ENCODE results near the gene TRIM58. TPM values are rescaled to one million over a fixed set of nuclear protein-coding genes. Genes with fewer than 3 reads are reported as not detected.

The TRIM58 gene
- total and polyA plus RNA-seq, 9 donors, result 0.13 to 3.2 (median 0.35) TPM

DNA sequence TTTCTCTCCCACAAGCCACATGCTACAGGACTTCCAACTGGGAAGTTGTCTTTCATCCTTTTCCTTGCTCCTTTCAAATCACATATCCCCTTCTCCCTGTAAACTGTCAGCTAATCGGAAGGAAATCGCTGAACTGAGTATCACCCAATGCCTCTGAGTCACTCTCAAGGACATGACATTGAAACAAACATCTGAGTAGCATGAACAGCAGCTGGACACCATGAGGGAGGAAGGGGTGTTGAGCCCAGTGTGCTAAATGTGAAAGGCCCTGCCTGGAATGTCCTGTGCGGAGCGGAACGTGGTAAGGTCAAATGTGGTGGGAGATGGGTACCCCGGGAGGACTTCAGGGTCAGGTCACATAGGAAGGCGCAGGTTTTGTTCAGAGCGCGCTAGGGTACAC lies 67.9 kb downstream of the TRIM58 start, which contains the start of gene OR2AJ1:
Gene OR2AJ1 (plus strand): TSS at position 22 of the 400 bp plus-strand sequence. CDS start 8,880 bp downstream, outside the sequence.
- DNase-seq, result no peak
- Histone ChIP-seq H3K27me3 (no peaks in the 10 kb centered on the region), H3K4me3 (no peak within 1 kb of the TSS), H3K4me1 (ENCODE audit: insufficient read depth) (no peaks in the 10 kb centered on the region), H3K27ac (no peak within 1 kb of the TSS), H3K36me3 (no peaks in the 10 kb centered on the region), H3K9me3 (no peaks in the 10 kb centered on the region)
- WGBS, 3 donors, result 48 to 78% (median 57%) methylated on average over 9 of the region's 9 CpGs
- intact Hi-C loops (cut with DNase I), result no loop called here
- TF ChIP-seq EP300 (IDR thresholded peaks at IDR 0.05) (no peak), POLR2A (IDR thresholded peaks at IDR 0.05) (no peak)
- TF ChIP-seq, protein P1, sequence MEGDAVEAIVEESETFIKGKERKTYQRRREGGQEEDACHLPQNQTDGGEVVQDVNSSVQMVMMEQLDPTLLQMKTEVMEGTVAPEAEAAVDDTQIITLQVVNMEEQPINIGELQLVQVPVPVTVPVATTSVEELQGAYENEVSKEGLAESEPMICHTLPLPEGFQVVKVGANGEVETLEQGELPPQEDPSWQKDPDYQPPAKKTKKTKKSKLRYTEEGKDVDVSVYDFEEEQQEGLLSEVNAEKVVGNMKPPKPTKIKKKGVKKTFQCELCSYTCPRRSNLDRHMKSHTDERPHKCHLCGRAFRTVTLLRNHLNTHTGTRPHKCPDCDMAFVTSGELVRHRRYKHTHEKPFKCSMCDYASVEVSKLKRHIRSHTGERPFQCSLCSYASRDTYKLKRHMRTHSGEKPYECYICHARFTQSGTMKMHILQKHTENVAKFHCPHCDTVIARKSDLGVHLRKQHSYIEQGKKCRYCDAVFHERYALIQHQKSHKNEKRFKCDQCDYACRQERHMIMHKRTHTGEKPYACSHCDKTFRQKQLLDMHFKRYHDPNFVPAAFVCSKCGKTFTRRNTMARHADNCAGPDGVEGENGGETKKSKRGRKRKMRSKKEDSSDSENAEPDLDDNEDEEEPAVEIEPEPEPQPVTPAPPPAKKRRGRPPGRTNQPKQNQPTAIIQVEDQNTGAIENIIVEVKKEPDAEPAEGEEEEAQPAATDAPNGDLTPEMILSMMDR (IDR thresholded peaks at IDR 0.05), result no peak

Other genes with a start within 250 kb of the TRIM58 start
- not detected for gene OR13G1, start 177.4 kb upstream of the TRIM58 start, total RNA-seq
- gene OR13G1, start 177.4 kb upstream of the TRIM58 start, polyA plus RNA-seq, result not detected
- gene OR6F1, start 140.5 kb upstream of the TRIM58 start, total RNA-seq, result not detected
- gene OR6F1, start 140.5 kb upstream of the TRIM58 start, polyA plus RNA-seq, result not detected
- gene OR14K1, start 118.6 kb upstream of the TRIM58 start, total RNA-seq, result not detected
- gene OR14K1, start 118.6 kb upstream of the TRIM58 start, polyA plus RNA-seq, result not detected
- not detected for gene OR14A2, start 109.0 kb upstream of the TRIM58 start, total RNA-seq
- gene OR14A2, start 109.0 kb upstream of the TRIM58 start, polyA plus RNA-seq, result not detected
- gene OR1C1, start 96.6 kb upstream of the TRIM58 start, total RNA-seq, result not detected
- not detected for gene OR1C1, start 96.6 kb upstream of the TRIM58 start, polyA plus RNA-seq
- gene OR14A16, start 33.1 kb upstream of the TRIM58 start, total RNA-seq, result not detected
- not detected for gene OR14A16, start 33.1 kb upstream of the TRIM58 start, polyA plus RNA-seq
- not detected for gene OR11L1, start 15.3 kb upstream of the TRIM58 start, total RNA-seq
- gene OR11L1, start 15.3 kb upstream of the TRIM58 start, polyA plus RNA-seq, result not detected
- gene OR2W3, start 38.4 kb downstream of the TRIM58 start, total RNA-seq, result under 1 TPM in 2 of 7 donors, not detected in 5; 0.25 to 0.46 TPM
- gene OR2W3, start 38.4 kb downstream of the TRIM58 start, polyA plus RNA-seq, result under 1 TPM in 1 of 2 donors, not detected in 1; 0.22 TPM
- not detected for gene OR2T8, start 63.1 kb downstream of the TRIM58 start, total RNA-seq
- not detected for gene OR2T8, start 63.1 kb downstream of the TRIM58 start, polyA plus RNA-seq
- not detected for gene OR2AJ1, start 67.7 kb downstream of the TRIM58 start, total RNA-seq
- gene OR2AJ1, start 67.7 kb downstream of the TRIM58 start, polyA plus RNA-seq, result not detected
- under 1 TPM in 1 of 7 donors, not detected in 6; 0.34 TPM for gene OR2L8, start 91.7 kb downstream of the TRIM58 start, total RNA-seq
- not detected for gene OR2L8, start 91.7 kb downstream of the TRIM58 start, polyA plus RNA-seq
- under 1 TPM in 2 of 7 donors, not detected in 5; 0.36 to 0.80 TPM for gene OR2AK2, start 108.0 kb downstream of the TRIM58 start, total RNA-seq
- gene OR2AK2, start 108.0 kb downstream of the TRIM58 start, polyA plus RNA-seq, result not detected
- gene OR2L5, start 156.5 kb downstream of the TRIM58 start, total RNA-seq, result under 1 TPM in 1 of 7 donors, not detected in 6; 0.23 TPM
- not detected for gene OR2L5, start 156.5 kb downstream of the TRIM58 start, polyA plus RNA-seq
- under 1 TPM in 5 of 7 donors, not detected in 2; 0.08 to 0.69 (median 0.17) TPM for gene OR2L2, start 172.9 kb downstream of the TRIM58 start, total RNA-seq
- gene OR2L2, start 172.9 kb downstream of the TRIM58 start, polyA plus RNA-seq, result under 1 TPM in 1 of 2 donors, not detected in 1; 0.12 TPM
- under 1 TPM in 4 of 7 donors, not detected in 3; 0.08 to 0.24 (median 0.16) TPM for gene OR2L3, start 189.6 kb downstream of the TRIM58 start, total RNA-seq
- gene OR2L3, start 189.6 kb downstream of the TRIM58 start, polyA plus RNA-seq, result not detected
- gene OR2L13, start 238.0 kb downstream of the TRIM58 start, total RNA-seq, result under 1 TPM in 3 of 7 donors, not detected in 4; 0.24 to 0.34 (median 0.25) TPM
- gene OR2L13, start 238.0 kb downstream of the TRIM58 start, polyA plus RNA-seq, result under 1 TPM; 0.04 to 0.13 TPM